SKM-1 (cell line): ENCODE measurements around the gene GAP43.

Experiments
- DNase-seq: peaks from one replicate; lab custom pipeline; 2025; ENCODE audit not compliant: unreplicated experiment; lab: John Stamatoyannopoulos, UW

Gene GAP43

GRCh38 chr3:115627180-115628074, 4.1 kb downstream of the GAP43 start:
- DNase-seq, result no peak

- no peak for DNase-seq
Measured at GRCh38 chr3:115628075-115628412, 4.7 kb downstream of the GAP43 start.

GRCh38 chr3:115630850-115631249, 7.5 kb downstream of the GAP43 start:
- no peak for DNase-seq

GRCh38 chr3:115632026-115632425, 8.7 kb downstream of the GAP43 start:
- DNase-seq, result no peak

- DNase-seq, result no peak
Measured at GRCh38 chr3:115633467-115633866, 10.2 kb downstream of the GAP43 start.

- DNase-seq, result no peak
Measured at GRCh38 chr3:115634052-115634451, 10.7 kb downstream of the GAP43 start.

GRCh38 chr3:115635406-115635805, 12.1 kb downstream of the GAP43 start:
- DNase-seq, result no peak

- no peak for DNase-seq
Measured at GRCh38 chr3:115638241-115638640, 14.9 kb downstream of the GAP43 start.

GRCh38 chr3:115638991-115639390, 15.7 kb downstream of the GAP43 start:
- DNase-seq, result no peak

GRCh38 chr3:115644391-115644790, 21.1 kb downstream of the GAP43 start:
- no peak for DNase-seq

- DNase-seq, result no peak
Measured at GRCh38 chr3:115646027-115646690, 22.8 kb downstream of the GAP43 start.

- no peak for DNase-seq
Measured at GRCh38 chr3:115648559-115648958, 25.2 kb downstream of the GAP43 start.

- DNase-seq, result peak; percentile 83
Measured at GRCh38 chr3:115651087-115651486, 27.8 kb downstream of the GAP43 start.

GRCh38 chr3:115651599-115651998, 28.3 kb downstream of the GAP43 start:
- no peak for DNase-seq

- peak; percentile 70 for DNase-seq
Measured at GRCh38 chr3:115652738-115653137, 29.4 kb downstream of the GAP43 start.

GRCh38 chr3:115655761-115656282, 32.5 kb downstream of the GAP43 start:
- DNase-seq, result no peak

- DNase-seq, result no peak
Measured at GRCh38 chr3:115657168-115657567, 33.9 kb downstream of the GAP43 start.

- DNase-seq, result no peak
Measured at GRCh38 chr3:115658032-115658336, 34.7 kb downstream of the GAP43 start.

GRCh38 chr3:115658337-115659181, 35.2 kb downstream of the GAP43 start:
- peak; percentile 83 for DNase-seq

GRCh38 chr3:115659253-115660220, 36.2 kb downstream of the GAP43 start:
- DNase-seq, result no peak
